NCI-H1417 (cell line): Measurements from ENCODE around the gene RRP12.

Experiments used
- DNase-seq, 3 experiments: peaks; one replicate each; lab custom pipeline; 2025; lab: John Stamatoyannopoulos, UW

Gene RRP12

GRCh38 chr10:97334370-97335175, 66.6 kb downstream of the RRP12 start, which contains the start of gene FRAT2:
FRAT2 (minus strand) TSS chr10:97334729; CDS start chr10:97334572, 157 bp downstream.
- peak; percentile 71 to 92 (median 88) for DNase-seq

- DNase-seq: peak; percentile 8 to 66 (median 62)
Measured at GRCh38 chr10:97333601-97334369, 67.4 kb downstream of the RRP12 start.

- peak in 1 of 3 experiments; percentile 62 for DNase-seq
Measured at GRCh38 chr10:97333351-97333600, 67.9 kb downstream of the RRP12 start.

- peak; percentile 5 to 56 (median 7) for DNase-seq
Measured at GRCh38 chr10:97332591-97333350, 68.4 kb downstream of the RRP12 start.

DNA sequence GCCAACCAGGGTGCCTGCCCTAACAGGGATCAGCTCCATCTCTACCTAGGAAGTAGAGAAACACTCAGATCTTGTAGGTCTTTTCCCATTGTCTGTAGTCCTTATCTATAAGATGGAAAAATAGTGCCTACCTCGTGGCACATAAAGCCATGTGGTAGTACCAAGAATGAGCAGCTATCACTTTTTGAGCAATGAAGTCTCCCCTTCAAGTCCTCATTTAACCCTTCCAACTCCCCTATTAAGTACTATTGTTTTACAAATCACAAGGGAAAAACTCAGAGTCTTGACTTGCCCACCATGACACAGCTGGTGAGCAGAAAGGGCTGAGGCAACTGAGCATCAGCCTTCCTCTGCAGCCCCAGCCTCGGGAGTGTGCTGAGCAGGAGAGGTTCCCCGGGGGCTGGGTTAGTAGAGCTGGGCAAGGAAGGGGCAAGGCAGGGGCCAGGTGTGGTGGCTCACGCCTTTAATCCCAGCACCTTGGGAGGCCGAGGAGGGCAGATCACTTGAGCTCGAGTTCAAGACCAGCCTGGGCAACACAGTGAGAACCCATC, 69.9 kb downstream of the RRP12 start:
- DNase-seq: no peak

- no peak for DNase-seq
Measured at GRCh38 chr10:97329766-97330165, 71.4 kb downstream of the RRP12 start.

- no peak for DNase-seq
Measured at GRCh38 chr10:97328646-97329453, 72.3 kb downstream of the RRP12 start.

GRCh38 chr10:97327348-97328294, 73.5 kb downstream of the RRP12 start:
- peak in 2 of 3 experiments; percentile 21 to 59 for DNase-seq

DNA sequence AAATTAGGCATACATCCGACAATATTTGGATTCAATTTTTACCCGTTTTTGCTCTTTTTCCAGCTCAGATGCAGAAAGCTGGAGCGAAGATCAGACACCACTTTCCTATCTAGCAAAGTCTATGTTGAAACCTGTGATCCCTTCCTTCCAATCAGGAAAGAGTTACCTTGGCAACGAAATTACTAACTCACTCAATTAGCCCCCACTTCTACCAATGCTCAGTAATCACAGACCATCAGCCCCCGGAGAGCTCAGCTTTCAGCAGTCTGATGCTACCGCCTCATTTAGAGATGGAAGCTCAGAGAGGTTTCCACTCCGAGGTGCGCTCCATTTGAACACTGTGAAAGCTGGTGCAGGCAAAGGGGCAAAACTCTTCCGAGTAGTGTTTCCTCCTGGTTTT, 75.4 kb downstream of the RRP12 start:
- DNase-seq: peak in 2 of 3 experiments; percentile 5 to 64

DNA sequence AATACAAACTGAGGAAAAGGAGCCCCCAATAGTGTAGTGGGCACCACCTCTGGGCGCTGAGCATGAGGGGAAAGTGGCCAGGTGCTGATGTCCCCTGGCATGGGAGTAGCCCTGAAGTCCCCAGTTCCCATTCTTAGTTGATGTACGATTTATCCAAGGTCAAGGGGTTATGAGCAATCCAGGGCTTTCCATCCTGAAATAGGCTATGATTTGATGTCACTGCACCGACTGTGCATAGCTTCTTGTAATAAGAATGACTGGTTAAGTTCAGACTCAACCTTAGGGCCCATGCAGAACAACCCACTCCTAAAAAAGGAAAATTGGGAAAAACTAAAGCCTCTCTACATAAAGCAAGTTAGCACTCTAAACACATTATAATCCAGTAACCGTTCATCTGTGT, 77.6 kb downstream of the RRP12 start:
- DNase-seq: no peak

- peak; percentile 24 to 75 (median 32) for DNase-seq
Measured at GRCh38 chr10:97321804-97322190, 79.3 kb downstream of the RRP12 start.

DNA sequence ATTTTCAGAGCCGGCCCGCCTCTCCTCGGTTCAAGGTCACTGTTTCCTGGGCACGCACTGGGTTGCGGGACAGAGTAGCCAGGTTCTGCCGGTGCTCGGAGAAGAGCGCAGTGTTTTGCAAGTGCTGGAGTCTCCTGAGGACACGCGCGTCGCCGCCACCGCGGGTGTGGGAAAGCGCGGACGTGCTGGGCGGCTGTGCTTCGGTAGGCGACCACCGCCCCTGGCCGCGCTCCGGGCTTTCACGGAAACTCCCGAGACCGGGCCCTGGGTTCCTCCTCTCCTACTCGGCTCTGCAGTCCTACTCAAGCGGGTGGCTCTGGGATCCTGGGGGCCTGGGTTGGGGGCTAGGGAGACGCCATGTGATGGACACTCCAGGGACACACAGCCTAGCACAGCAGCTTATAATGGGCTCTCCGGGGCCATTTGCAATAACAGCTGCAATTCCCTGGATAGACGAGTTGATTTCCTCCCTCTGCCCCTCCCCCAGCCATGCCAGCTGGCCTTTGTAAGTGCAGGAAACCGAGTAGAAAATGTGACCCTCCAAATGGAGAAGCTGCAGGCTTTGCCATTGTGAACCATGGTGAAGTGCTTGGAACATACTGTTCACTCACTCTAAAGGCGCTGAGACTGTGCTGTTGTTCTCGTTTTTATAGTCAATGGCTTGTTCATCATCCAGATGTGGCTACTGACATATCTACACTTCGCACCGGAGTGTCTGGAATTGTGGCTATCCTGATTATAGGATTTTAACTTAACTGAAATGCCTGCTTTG, 79.9 kb downstream of the RRP12 start:
- DNase-seq: peak; percentile 25 to 66 (median 56)

DNA sequence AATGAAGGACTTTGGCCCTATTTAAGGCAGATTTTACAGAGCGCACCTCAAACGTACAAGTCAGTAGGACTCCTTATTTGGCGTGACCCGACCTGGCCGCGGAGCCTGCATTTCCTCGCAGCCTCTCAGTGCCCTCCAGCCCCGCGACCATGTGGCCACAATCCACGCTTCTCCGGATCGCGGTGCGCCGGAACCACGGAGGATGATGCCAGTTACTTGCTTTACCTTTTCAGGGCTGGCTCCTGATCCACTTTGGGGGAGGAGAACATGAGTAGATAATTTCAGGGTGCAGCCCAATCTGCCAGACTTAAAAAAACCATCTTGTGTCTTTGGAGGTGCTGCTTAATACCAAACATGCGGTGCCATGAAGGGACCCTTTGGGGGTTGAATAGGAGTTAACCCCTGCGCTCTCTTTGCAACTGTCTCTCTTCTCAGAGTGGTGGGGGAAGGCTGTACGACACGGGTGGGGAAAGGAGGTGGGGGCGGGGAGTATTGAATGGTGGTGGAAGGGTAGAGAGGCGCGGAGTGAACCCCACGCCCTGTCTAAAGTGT, 80.6 kb downstream of the RRP12 start:
- peak in 1 of 3 experiments; percentile 2 for DNase-seq

GRCh38 chr10:97319671-97320479, 81.3 kb downstream of the RRP12 start:
- peak; percentile 3 to 59 (median 41) for DNase-seq

DNA sequence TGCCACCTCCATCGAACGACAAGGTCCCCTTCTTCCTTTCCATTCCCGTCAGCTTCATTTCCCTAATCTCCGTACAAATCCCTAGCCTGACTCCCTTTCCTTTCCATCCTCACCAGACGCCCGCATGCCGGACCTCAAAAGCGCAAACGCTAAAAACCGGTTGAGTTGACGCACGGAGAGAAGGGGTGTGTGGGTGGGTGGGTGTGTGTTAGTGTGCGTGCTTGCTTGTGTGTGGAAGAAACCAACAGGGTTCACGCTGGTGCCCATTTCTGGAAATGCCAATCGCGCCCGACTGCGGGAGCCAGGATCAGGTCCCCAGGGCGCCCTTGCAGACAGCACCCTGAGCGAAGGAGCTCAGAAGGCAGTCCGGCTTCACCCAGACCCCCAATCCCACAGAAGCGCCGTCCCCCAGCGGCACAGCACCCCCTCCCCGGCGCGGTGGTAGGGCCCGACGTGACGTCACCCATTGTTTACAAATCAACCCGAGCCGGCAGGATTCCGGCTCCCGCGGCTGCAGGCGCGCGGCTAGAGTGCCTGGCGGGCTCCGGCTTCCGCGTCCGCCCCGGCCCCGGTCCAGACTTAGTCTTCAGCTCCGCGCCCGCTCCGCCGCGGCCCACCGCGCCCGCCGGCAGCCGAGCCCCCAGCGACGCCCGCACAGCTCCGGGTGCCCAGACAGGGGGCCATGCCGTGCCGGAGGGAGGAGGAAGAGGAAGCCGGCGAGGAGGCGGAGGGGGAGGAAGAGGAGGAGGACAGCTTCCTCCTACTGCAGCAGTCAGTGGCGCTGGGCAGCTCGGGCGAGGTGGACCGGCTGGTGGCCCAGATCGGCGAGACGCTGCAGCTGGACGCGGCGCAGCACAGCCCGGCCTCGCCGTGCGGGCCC, 82.1 kb downstream of the RRP12 start, which contains the start of gene FRAT1:
FRAT1 (plus strand) TSS at position 500 of the 880 bp plus-strand sequence; CDS start at position 683, 183 bp downstream.
- DNase-seq: peak; percentile 76 to 93 (median 85)

DNA sequence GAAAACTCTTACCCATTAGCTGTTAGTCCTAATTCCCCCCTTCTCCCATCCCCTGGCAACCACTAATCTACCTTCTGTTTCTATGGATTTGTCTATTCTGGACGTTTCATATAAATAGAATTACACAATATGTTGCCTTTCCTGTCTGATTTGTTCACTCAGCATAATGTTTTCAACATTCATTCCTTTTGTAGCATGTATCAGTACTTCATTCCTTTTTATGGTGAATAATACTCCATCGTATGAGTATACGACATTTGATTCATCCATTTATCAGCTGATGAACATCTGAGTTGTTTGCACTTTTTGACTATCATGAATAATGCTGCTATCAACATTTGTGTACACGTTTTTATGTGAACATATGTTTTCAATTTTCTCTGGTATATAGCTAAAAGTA, 86.5 kb downstream of the RRP12 start:
- DNase-seq: no peak

- DNase-seq: no peak
Measured at GRCh38 chr10:97312897-97313296, 88.2 kb downstream of the RRP12 start.
